NCI-H1930 (cell line): Measurements from ENCODE around the gene GNAT3.

Experiments used
- DNase-seq, 2 experiments: peaks; one replicate each; lab custom pipeline; 2025; lab: John Stamatoyannopoulos, UW

The GNAT3 gene

DNA sequence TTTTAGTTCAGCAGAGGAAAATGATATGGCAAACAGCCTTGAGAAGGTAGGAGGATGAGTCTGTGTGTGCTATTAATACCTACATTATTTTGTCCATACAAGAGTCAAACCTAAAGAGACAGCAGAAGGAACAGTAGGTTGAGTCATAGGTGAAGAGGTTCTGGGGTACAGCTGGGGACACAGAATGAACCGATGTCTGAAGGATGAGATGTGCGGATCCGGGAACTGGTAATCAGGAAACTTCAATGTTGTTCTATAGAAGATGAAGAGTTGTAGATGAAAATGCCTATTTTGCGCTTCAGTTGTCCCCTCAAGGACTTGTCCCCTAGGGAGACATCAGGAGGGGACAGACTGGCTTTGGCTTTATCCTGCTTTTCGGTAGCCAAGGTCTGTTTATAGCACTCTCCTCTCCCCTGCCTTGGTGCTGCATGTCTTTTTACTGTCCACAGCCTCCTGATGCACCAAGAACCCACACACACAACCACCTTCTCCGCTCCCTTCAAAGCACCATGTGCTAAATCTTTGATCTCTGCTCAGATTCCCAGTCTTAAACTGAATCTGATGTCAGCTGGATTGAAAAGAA lies 94.6 kb downstream of the GNAT3 start:
- DNase-seq: no peak

DNA sequence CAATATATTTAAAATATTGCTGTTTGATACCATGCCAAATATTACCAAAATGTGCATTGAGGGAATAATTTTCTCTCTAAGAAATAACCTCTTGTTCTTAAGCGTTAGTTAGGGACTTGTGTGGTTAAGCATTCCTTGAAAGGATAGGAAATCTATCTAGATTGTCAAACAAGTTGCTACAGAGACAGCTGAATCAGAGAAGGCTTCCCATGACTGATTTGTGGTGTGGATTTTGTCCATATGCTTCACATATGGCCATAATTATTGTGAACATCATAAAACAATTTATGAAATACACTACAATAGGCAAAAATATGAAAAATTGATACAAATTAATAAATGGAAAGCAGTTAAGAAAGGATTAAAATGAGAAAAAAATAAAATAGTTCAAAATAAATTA lies 96.3 kb downstream of the GNAT3 start:
- no peak for DNase-seq

- DNase-seq: no peak
These were observed 96.8 kb downstream of the GNAT3 start for GRCh38 chr7:80415114-80415513.

DNA sequence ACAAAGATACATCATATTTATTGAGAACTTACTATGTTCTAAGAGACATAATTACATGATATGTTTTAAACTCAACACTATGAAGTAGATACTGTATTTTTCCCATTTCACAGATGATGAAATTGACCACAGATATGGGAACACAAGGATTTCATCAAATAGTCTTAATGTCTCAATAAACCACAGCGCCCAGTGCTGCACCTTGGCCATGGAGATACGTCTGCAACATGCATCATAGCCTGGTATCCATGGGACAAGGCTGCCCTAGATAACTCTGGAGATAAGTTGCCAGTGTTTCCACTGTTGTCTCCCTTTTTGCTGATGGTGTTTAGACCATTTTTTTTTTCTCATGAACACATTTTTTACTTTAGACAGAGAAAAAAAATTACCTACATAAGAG lies 97.5 kb downstream of the GNAT3 start:
- no peak for DNase-seq

- no peak for DNase-seq
These were observed 98.4 kb downstream of the GNAT3 start for GRCh38 chr7:80413383-80413945.

DNA sequence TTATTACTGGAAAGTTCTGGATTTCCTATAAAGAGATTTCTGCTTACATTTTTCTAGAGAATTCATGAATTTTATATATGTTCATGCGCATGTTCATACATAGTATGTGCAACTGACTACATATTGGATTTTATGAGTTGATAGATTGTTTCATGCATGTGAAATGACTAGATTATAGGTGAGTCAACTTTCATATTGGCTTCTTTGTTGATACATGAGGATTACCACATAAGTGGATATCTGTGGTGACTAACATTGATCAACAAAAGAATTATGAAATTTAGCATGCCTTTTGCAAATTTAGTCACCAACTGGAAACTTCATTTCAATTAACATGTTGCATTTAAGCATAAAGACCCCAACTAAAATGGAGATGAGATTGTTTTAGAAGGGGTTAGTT lies 99.0 kb downstream of the GNAT3 start:
- DNase-seq: no peak

DNA sequence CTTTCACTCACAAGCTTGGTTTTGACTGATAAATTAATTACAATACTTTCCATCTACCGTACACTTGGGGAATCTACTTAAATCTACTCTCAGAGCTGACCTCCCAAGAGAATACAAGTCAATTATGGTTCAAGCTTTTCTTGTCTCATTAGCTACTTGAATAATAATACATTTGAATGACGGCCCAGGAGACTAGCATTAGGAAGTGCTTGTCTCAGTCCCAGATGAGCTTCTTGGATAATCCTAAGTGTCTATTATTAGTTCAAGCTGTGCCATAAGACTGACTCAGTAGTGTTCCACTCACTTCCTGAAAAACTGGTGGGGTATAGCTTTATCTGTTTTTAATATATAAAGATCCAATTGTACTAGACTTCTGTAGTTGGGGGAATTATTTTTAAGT lies 100.2 kb downstream of the GNAT3 start:
- no peak for DNase-seq

DNA sequence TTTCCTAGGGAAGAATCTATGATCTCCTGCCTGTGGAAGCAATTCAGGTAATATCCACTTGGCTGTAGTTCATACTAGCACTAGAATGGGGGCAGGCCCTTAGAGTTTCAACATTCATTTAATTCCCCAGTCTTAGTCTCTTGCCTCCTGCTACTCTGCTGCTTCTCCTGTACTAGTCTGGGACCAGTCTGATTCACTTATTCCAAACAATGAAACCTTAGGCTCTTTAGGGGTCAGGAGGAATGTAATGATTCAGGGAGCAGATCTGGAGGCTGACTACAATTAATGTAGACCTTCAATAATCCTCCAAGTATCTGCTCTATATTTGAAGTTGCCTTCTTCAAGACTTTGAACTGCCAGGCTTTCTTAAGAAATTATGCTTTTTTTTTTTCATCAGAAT lies 101.8 kb downstream of the GNAT3 start:
- DNase-seq: no peak
